GM18508 (cell line): ENCODE results near the gene PUS7.

Experiments used
- ATAC-seq: cut with Tn5 transposase; IDR thresholded peaks from one replicate; pipeline ENCODE4 v1.9.1; 2021; ENCODE audit warnings: moderate number of reproducible peaks; ENCODE audit not compliant: insufficient read depth, unreplicated experiment

PUS7 gene

DNA sequence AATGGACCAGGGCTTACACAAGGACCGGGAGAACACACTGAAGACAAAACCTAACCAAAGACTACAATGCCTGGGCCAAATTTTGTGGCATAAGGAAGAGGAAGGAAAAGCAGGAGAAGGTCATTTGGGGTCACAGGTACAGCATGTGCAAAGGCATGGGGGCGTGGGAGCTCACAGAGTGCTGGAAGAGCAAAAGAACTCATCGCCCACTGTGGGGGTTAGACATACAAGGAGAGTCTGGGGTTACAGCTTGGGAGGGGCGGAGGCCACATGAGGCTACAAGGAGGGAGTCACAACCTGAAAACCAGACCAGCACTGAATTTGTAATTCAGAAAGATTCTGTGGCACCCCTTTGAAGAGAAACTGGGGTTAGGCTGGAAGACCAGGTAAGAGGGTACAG is 9.7 kb downstream of the PUS7 start:
- ATAC-seq = no peak

- no peak for ATAC-seq
These were observed 19.9 kb downstream of the PUS7 start for GRCh38 chr7:105502173-105502572.

- no peak for ATAC-seq
These were observed 25.1 kb downstream of the PUS7 start for GRCh38 chr7:105497016-105497415.

DNA sequence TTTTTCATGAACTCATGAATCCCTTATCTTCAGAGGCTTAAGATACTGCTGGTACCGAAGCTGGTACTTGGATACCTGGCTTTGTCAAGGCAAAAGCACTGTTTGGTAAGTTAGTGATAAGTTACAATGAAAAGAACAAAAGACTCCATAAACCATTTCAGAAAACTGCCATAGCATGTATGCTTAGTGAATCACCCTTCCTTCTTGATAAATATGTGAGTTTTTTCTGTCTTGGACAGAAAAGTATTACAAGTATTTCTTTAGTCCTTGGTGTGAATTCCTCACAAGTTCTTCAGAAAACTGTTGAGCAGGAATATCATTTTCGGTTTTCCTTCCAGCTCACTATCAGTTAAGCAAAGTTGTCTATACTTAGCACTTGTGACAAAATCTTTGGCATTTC is 25.6 kb downstream of the PUS7 start:
- ATAC-seq = no peak

- no peak for ATAC-seq
These were observed 28.2 kb downstream of the PUS7 start for GRCh38 chr7:105493923-105494315.

DNA sequence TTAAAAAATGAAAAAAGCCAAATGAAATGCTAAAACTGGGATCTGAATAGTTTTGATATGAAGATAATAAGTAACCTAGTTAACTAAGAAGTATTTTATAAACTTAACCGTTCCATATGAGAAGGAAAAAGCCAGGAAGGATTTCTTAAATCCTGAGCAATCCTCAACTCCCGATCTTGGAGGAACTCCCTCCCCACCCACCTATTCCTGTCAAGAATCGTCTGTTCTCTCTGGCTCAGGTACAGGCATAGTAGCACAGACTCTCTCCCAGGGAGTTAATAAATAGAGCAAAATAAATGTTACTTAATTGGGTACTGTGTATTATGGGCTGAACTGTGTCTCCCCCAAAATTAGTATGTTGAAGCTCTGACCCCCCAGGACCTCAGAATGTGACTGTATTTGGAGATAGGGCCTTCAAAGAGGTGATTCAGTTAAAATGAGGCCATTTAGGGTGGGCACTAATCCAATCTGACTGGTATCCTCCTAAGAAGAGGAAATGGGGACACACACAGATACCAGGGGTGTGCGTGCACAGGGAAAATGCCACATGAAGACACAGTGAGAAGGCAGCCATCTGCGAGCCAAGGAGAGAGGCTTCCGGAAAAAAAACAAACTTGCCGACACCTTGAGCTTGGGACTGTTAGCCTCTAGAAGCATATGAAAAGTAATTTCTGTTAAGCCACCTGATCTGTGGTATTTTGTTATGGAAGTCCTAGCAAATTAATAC is 28.7 kb downstream of the PUS7 start:
- no peak for ATAC-seq

- no peak for ATAC-seq
These were observed 32.7 kb downstream of the PUS7 start for GRCh38 chr7:105489409-105489808.

- ATAC-seq = no peak
These were observed 34.2 kb downstream of the PUS7 start for GRCh38 chr7:105487579-105488571.

GRCh38 chr7:105480931-105481330 is 41.1 kb downstream of the PUS7 start:
- no peak for ATAC-seq

- ATAC-seq = no peak
These were observed 43.5 kb downstream of the PUS7 start for GRCh38 chr7:105478606-105479005.

GRCh38 chr7:105477908-105478307 is 44.2 kb downstream of the PUS7 start:
- no peak for ATAC-seq

DNA sequence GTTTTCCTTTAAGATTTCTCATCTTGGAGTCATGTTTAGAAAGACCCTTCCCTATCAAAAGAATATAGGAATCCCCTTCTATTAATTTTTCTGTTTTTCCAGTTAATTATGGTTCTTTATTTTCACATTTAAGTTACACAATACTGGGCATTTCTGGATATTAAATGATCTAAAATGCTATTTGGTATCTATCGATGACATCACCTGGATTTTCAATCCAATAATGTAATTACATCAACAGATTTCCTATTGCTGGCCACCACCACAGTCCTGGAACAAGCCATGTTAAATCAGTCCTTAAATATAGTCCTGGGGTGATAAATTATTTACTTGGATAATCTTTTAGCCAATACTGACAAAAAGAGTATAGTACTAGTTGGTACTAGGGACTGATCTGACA is 48.0 kb downstream of the PUS7 start:
- ATAC-seq = no peak

DNA sequence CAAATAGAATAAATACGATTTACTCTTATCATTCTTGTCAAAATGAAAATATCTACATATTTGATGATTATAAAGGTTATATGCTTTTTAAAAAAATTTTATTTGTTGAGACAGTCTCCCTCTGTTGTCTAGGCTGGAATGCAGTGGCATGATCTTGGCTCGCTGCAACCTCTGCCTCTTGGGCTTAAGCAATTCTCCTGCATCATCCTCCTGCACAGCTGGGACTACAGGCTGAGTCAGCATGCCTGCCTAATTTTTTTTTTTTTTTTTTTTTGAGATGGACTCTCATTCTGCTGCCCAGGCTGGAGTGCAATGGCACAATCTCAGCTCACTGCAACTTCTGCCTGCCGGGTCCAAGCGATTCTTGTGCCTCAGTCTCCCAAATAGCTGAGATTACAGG is 48.9 kb downstream of the PUS7 start:
- ATAC-seq = no peak

GRCh38 chr7:105470846-105471245 is 51.2 kb downstream of the PUS7 start:
- ATAC-seq = no peak

DNA sequence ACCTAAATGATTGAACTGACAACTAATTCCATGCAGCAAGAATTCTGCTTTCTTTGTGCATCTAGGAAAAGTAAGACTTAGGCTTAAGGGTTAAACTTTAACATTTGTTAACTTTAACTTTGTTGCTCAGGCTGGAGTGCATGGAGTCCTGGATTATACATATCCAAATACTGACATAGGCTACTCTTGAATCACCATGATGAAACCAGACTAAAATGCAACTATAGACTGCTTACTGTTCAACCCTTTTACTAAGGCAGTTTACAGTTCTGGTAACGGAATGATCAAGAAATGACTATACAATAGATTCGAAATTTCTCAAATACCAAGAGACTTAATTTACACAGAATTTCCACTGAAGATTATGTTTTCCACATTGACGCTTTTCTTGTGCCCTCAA is 52.0 kb downstream of the PUS7 start:
- no peak for ATAC-seq

DNA sequence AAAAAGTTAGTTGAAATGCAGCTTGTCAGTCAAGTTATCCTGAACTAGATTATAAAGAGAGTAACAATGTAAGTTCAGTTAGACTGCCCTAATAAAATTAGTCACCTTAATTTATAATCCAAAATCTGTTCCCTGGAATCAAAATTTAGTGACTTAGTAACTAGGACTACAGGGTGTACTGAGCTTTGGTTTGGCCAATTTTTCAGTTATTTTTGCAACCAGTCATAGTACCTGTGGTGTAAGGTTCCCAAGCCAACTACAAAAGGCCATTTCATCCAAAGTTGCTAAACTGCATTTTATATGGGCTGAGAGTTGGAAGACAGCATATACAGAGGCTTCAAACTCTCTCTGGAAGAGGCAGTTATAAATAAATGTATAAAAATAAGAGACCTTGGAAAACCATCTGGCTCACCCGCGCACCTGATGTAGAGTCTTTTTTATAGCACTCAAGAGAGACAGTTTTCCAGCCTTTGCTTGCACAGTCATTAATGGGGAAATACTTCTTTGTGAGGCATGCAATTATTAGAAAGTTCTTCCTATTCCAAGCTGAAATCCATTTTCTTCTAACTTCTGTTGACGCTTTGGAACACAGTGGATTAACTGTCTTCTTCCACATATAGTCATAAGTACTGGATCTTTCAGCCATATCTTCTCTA is 59.2 kb downstream of the PUS7 start:
- ATAC-seq = no peak

DNA sequence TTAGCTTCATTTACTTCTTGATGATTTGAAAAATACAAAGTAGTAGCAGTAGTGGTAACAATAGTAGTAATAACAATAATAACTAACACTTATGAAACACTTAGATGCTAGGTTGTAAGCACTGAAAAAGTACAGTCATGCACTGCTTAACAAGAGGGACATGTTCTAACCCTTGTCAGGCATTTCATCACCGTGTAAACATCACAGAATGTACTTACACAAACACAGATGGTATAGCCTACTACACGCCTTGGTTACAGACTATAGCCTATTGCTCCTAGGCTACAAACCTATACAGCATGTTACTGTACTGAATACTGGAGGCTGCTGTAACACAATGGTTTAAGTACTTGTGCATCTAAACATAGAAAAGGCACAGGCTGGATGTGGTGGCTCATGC is 60.6 kb downstream of the PUS7 start:
- no peak for ATAC-seq

GRCh38 chr7:105457619-105458225 is 64.3 kb downstream of the PUS7 start:
- no peak for ATAC-seq

GRCh38 chr7:105454921-105455320 is 67.2 kb downstream of the PUS7 start:
- no peak for ATAC-seq

GRCh38 chr7:105454095-105454747 is 67.8 kb downstream of the PUS7 start:
- ATAC-seq = no peak
